ENCODE data around the gene ITPRID2. TPM values are rescaled to one million over a fixed set of nuclear protein-coding genes. Genes with fewer than 3 reads are reported as not detected.

ITPRID2 gene
- total and polyA plus RNA-seq, 10 of the 15 experiments (the other 5 are each of a cell fraction or from before 2014, with no cell fraction given), result 4.7 to 23.7 (median 13.1) TPM

DNA sequence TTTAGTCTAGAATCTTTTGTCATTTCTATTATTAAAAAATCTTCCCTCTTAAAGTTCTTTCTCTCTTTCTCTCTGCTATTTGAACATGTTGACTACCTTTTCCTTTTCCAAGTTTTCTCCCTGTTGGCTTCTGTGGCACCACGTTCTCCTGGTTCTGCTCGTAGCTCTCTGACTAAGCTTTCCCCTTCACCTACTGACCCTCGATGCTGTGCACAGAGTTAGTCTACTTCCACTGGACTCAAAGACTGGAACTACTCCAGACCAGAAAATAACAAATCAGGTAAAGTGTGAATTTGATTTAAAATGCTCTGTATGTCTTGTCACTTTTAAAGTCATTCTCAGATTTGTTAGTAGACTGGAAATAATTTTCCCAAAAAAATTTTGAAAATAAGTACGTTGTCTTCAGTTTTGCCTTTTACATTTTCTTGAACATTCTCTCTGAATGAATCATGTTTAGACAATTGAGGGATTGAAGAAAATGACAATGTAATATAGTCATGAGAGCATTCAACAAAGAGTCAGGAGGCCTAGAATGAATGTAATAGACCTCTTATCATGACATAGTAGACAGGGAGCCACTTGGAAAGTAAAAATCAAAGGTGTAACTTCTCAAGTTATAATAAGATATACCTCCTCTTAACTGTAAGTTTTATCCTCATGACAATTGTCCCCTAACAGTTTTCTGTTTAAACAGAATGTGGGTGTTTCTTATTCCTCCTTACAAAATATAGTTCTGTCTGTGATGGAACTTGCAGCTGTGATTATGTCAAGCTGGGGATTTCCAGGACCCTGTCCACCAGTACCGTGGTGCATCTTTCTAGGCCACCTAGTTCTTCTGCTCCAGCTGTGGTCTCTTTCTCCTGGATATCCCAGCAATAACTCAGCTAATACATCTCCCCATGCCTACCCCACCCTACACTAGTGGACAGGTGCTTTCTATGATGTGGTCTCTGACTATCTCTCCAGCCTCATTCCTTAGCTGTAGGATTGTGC lies 25.5 kb downstream of the ITPRID2 start:
- H2AFZ ChIP-seq (ENCODE audit: control insufficient read depth, low read depth, low read length), result no peak overlapping the region
- no peaks in the 10 kb centered on the region for H3K27me3 ChIP-seq (replicated peaks in 1 of 2; ENCODE audit: control insufficient read depth in 2 of 2, insufficient read depth in 2 of 2, low read length in 1 of 2)
- H3K4me3 ChIP-seq, result no peak overlapping the region
- in situ Hi-C loops (cut with MboI), result no loop called here
- intact Hi-C loops (cut with micrococcal nuclease; ENCODE audit: unreplicated experiment), result no loop called here
- SMC1A ChIA-PET (ENCODE audit: uncharacterized antibody, unreplicated experiment), result no interaction called here
- BruUV-seq (replicated peaks), result no TSS peak
- H4K20me1 ChIP-seq (ENCODE audit: control insufficient read depth, insufficient read depth), result no peaks in the 10 kb centered on the region
- DNase-seq (ENCODE audit: low read depth, low spot score) (no peak), ATAC-seq (no peak), FAIRE-seq (peak; percentile 38)
- H3K36me3 ChIP-seq (ENCODE audit: control insufficient read depth in 2 of 2, insufficient read depth in 2 of 2, low read length in 1 of 2), result peaks cover 9 to 24% of the 10 kb centered on the region in 2 experiments
- TF ChIP-seq, protein P1, sequence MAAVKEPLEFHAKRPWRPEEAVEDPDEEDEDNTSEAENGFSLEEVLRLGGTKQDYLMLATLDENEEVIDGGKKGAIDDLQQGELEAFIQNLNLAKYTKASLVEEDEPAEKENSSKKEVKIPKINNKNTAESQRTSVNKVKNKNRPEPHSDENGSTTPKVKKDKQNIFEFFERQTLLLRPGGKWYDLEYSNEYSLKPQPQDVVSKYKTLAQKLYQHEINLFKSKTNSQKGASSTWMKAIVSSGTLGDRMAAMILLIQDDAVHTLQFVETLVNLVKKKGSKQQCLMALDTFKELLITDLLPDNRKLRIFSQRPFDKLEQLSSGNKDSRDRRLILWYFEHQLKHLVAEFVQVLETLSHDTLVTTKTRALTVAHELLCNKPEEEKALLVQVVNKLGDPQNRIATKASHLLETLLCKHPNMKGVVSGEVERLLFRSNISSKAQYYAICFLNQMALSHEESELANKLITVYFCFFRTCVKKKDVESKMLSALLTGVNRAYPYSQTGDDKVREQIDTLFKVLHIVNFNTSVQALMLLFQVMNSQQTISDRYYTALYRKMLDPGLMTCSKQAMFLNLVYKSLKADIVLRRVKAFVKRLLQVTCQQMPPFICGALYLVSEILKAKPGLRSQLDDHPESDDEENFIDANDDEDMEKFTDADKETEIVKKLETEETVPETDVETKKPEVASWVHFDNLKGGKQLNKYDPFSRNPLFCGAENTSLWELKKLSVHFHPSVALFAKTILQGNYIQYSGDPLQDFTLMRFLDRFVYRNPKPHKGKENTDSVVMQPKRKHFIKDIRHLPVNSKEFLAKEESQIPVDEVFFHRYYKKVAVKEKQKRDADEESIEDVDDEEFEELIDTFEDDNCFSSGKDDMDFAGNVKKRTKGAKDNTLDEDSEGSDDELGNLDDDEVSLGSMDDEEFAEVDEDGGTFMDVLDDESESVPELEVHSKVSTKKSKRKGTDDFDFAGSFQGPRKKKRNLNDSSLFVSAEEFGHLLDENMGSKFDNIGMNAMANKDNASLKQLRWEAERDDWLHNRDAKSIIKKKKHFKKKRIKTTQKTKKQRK (IDR thresholded peaks at IDR 0.05; ENCODE audit: low read depth, low read length), result no peak
- TF ChIP-seq ZBED1 (IDR thresholded peaks at IDR 0.05; ENCODE audit: borderline replicate concordance) (no peak), HDAC6 (IDR thresholded peaks at IDR 0.05; ENCODE audit: unreplicated experiment) (no peak), CHD1 (IDR thresholded peaks at IDR 0.05; ENCODE audit: low read depth, low read length) (no peak), DPF2 (IDR thresholded peaks at IDR 0.05) (no peak), BACH1 (IDR thresholded peaks at IDR 0.05; ENCODE audit: borderline replicate concordance) (no peak), NBN (IDR thresholded peaks at IDR 0.05) (no peak), ETV6 (conservative IDR thresholded peaks at IDR 0.05 in 1 of 2, IDR thresholded peaks at IDR 0.05 in 1 of 2; ENCODE audit: borderline replicate concordance in 1 of 2, low read depth in 1 of 2) (no peak)
- TF ChIP-seq, protein P2, sequence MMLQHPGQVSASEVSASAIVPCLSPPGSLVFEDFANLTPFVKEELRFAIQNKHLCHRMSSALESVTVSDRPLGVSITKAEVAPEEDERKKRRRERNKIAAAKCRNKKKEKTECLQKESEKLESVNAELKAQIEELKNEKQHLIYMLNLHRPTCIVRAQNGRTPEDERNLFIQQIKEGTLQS (IDR thresholded peaks at IDR 0.05; ENCODE audit: borderline replicate concordance, extremely low read depth, low read depth, low read length), result no peak
- no peaks in the 10 kb centered on the region for H3K4me1 ChIP-seq (ENCODE audit: control insufficient read depth, insufficient read depth, low read length)
- H3K79me2 ChIP-seq (ENCODE audit: control insufficient read depth, insufficient read depth, low read length), result no peaks in the 10 kb centered on the region
- CTCF ChIA-PET, result interaction anchor here (0.9 to 1.4 kb wide), 2 partner anchors 12 to 14 kb away, joined by 3 to 4 read pairs; no protein-coding TSS in a partner anchor
- H3K9ac ChIP-seq (ENCODE audit: control insufficient read depth, insufficient read depth, low read length), result no peak overlapping the region
- no peaks in the 10 kb centered on the region for H3K9me3 ChIP-seq (replicated peaks; ENCODE audit: control insufficient read depth, insufficient read depth, low read length)
- H3K27ac ChIP-seq (ENCODE audit: control insufficient read depth, insufficient read depth), result no peak overlapping the region
- RAD21 ChIA-PET (ENCODE audit: unreplicated experiment), result no interaction called here
- POLR2A ChIA-PET, result no interaction called here
- WGBS (ENCODE audit: insufficient coverage, insufficient replicate concordance, low lambda C conversion rate, missing lambda C conversion rate), result 79% methylated on average over 5 of the region's 5 CpGs
- no peak overlapping the region for H3K4me2 ChIP-seq (ENCODE audit: control insufficient read depth, insufficient read depth)
